ENCODE measurements around the gene PAX8.

Gene PAX8

GRCh38 chr2:113221846-113222245 lies 56.9 kb downstream of the PAX8 start:
- in situ Hi-C loops (cut with MboI; ENCODE audit: low sequenced_read_pairs, unreplicated experiment) = no loop called here
- DNase-seq (ENCODE audit: low spot score) = no peak
- no peak for TF ChIP-seq CTCF (IDR thresholded peaks at IDR 0.05; ENCODE audit: borderline replicate concordance, control extremely low read depth, extremely low read depth, insufficient read depth, missing control alignments)

- no peak for DNase-seq (ENCODE audit: low spot score)
- no peak for TF ChIP-seq CTCF (IDR thresholded peaks at IDR 0.05; ENCODE audit: borderline replicate concordance, control extremely low read depth, extremely low read depth, insufficient read depth, missing control alignments)
- in situ Hi-C loops (cut with MboI; ENCODE audit: low sequenced_read_pairs, unreplicated experiment) = no loop called here
These were observed 57.6 kb downstream of the PAX8 start for GRCh38 chr2:113220970-113221708.

- no peak for TF ChIP-seq CTCF (IDR thresholded peaks at IDR 0.05; ENCODE audit: borderline replicate concordance, control extremely low read depth, extremely low read depth, insufficient read depth, missing control alignments)
- no peak for DNase-seq (ENCODE audit: low spot score)
- in situ Hi-C loops (cut with MboI; ENCODE audit: low sequenced_read_pairs, unreplicated experiment) = no loop called here
These were observed 58.7 kb downstream of the PAX8 start for GRCh38 chr2:113219889-113220641.

- DNase-seq (ENCODE audit: low spot score) = no peak
- TF ChIP-seq CTCF (IDR thresholded peaks at IDR 0.05; ENCODE audit: borderline replicate concordance, control extremely low read depth, extremely low read depth, insufficient read depth, missing control alignments) = no peak
- in situ Hi-C loops (cut with MboI; ENCODE audit: low sequenced_read_pairs, unreplicated experiment) = no loop called here
These were observed 59.2 kb downstream of the PAX8 start for GRCh38 chr2:113219525-113219888.

- in situ Hi-C loops (cut with MboI; ENCODE audit: low sequenced_read_pairs, unreplicated experiment) = no loop called here
- no peak for TF ChIP-seq CTCF (IDR thresholded peaks at IDR 0.05; ENCODE audit: borderline replicate concordance, control extremely low read depth, extremely low read depth, insufficient read depth, missing control alignments)
- DNase-seq (ENCODE audit: low spot score) = no peak
These were observed 59.7 kb downstream of the PAX8 start for GRCh38 chr2:113219092-113219441.

GRCh38 chr2:113218283-113219091 lies 60.2 kb downstream of the PAX8 start:
- TF ChIP-seq CTCF (IDR thresholded peaks at IDR 0.05; ENCODE audit: borderline replicate concordance, control extremely low read depth, extremely low read depth, insufficient read depth, missing control alignments) = no peak
- DNase-seq (ENCODE audit: low spot score) = no peak
- in situ Hi-C loops (cut with MboI; ENCODE audit: low sequenced_read_pairs, unreplicated experiment) = no loop called here

All from GM13976 (cell line).